Measurements from ENCODE around the gene ASCC3.

Gene ASCC3

GRCh38 chr6:100726666-100727065 is 154.5 kb downstream of the ASCC3 start:
- no peaks in the 10 kb centered on the region for H3K79me2 ChIP-seq (ENCODE audit: control insufficient read depth, low read length)
- H3K36me3 ChIP-seq (ENCODE audit: control insufficient read depth, low read length) = peaks cover 6% of the 10 kb centered on the region
- H3K27me3 ChIP-seq (ENCODE audit: control insufficient read depth, low read length) = no peaks in the 10 kb centered on the region
- H3K4me1 ChIP-seq (ENCODE audit: control insufficient read depth, low read length) = peaks cover 15% of the 10 kb centered on the region
- H3K9me2 ChIP-seq (replicated peaks; ENCODE audit: control insufficient read depth, low read length) = no peaks in the 10 kb centered on the region
- TF ChIP-seq EZH2phosphoT487 (IDR thresholded peaks at IDR 0.05; ENCODE audit: borderline replicate concordance, low read length) = no peak
- TF ChIP-seq CTCF (IDR thresholded peaks at IDR 0.05; ENCODE audit: low read depth, low read length, poor library complexity, severe bottlenecking) = no peak
- H3K9me3 ChIP-seq (ENCODE audit: control insufficient read depth, insufficient read depth, low read length) = no peaks in the 10 kb centered on the region
- H3K4me3 ChIP-seq (ENCODE audit: low read length) = no peak overlapping the region
- no peak overlapping the region for H3K27ac ChIP-seq (ENCODE audit: low read depth, low read length)
- H4K20me1 ChIP-seq (ENCODE audit: control insufficient read depth, insufficient read depth, low read depth, low read length) = no peaks in the 10 kb centered on the region
- no peaks in the 10 kb centered on the region for H3F3A ChIP-seq (ENCODE audit: control insufficient read depth, insufficient read depth)
- no peak overlapping the region for H3K4me2 ChIP-seq (ENCODE audit: low read length)

DNA sequence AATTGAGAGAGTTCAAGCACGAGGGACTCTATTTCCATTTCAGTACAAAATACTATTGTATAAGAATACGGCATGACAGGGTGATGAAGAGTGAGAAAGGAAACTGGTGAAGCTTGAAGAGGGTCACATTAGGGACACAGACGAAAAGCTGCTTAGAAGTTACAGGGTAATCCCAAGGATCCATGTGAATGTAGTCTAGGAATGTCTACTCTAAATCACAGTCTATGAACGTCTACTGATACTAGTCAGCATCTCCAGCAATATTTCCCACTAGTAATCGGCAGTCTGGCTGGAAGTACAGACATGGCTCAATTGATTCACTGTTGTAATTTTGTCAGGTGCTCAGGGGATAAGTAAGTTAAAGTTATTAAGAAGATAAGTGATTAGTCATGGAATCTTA is 156.4 kb downstream of the ASCC3 start:
- H3K9me3 ChIP-seq (ENCODE audit: control insufficient read depth, insufficient read depth, low read length) = no peaks in the 10 kb centered on the region
- no peak overlapping the region for H3K4me3 ChIP-seq (ENCODE audit: low read length)
- no peak for TF ChIP-seq EZH2phosphoT487 (IDR thresholded peaks at IDR 0.05; ENCODE audit: borderline replicate concordance, low read length)
- TF ChIP-seq CTCF (IDR thresholded peaks at IDR 0.05; ENCODE audit: low read depth, low read length, poor library complexity, severe bottlenecking) = no peak
- H3K27me3 ChIP-seq (ENCODE audit: control insufficient read depth, low read length) = no peaks in the 10 kb centered on the region
- H3F3A ChIP-seq (ENCODE audit: control insufficient read depth, insufficient read depth) = no peaks in the 10 kb centered on the region; the same call in 1 of the 2 replicates
- H3K27ac ChIP-seq (ENCODE audit: low read depth, low read length) = no peak overlapping the region
- H3K36me3 ChIP-seq (ENCODE audit: control insufficient read depth, low read length) = peaks cover 6% of the 10 kb centered on the region
- no peak overlapping the region for H3K4me2 ChIP-seq (ENCODE audit: low read length)
- no peaks in the 10 kb centered on the region for H4K20me1 ChIP-seq (ENCODE audit: control insufficient read depth, insufficient read depth, low read depth, low read length)
- H3K4me1 ChIP-seq (ENCODE audit: control insufficient read depth, low read length) = no peaks in the 10 kb centered on the region
- H3K79me2 ChIP-seq (ENCODE audit: control insufficient read depth, low read length) = no peaks in the 10 kb centered on the region
- H3K9me2 ChIP-seq (replicated peaks; ENCODE audit: control insufficient read depth, low read length) = no peaks in the 10 kb centered on the region

DNA sequence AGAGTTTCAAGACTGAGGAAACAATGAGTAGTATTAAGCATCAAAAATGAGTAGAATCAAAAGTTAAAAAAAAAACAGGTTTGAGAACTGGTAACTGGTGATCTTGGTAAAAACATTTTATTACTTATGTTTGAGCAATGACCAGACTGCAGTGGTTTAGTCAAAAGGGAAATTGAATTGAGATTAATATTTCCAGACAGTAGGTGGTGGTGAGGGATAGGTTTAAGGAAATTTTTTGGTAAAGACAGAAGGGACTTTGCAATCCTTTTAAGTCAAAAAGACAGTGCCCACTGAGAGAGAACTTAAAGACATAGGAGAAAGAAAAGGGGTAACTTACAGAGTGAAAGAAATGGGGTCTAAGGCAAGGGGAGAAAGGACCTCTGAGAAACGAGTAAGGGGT is 156.9 kb downstream of the ASCC3 start:
- Histone ChIP-seq H3K27me3 (ENCODE audit: control insufficient read depth, low read length) (no peaks in the 10 kb centered on the region), H3K36me3 (ENCODE audit: control insufficient read depth, low read length) (peaks cover 6% of the 10 kb centered on the region), H3K4me2 (ENCODE audit: low read length) (no peak overlapping the region), H3K4me1 (ENCODE audit: control insufficient read depth, low read length) (no peaks in the 10 kb centered on the region), H3K79me2 (ENCODE audit: control insufficient read depth, low read length) (no peaks in the 10 kb centered on the region), H3K4me3 (ENCODE audit: low read length) (no peak overlapping the region), H3K9me3 (ENCODE audit: control insufficient read depth, insufficient read depth, low read length) (no peaks in the 10 kb centered on the region), H4K20me1 (ENCODE audit: control insufficient read depth, insufficient read depth, low read depth, low read length) (no peaks in the 10 kb centered on the region), H3K27ac (ENCODE audit: low read depth, low read length) (no peak overlapping the region), H3F3A (ENCODE audit: control insufficient read depth, insufficient read depth) (no peaks in the 10 kb centered on the region; the same call in 1 of the 2 replicates), H3K9me2 (replicated peaks; ENCODE audit: control insufficient read depth, low read length) (no peaks in the 10 kb centered on the region)
- TF ChIP-seq CTCF (IDR thresholded peaks at IDR 0.05; ENCODE audit: low read depth, low read length, poor library complexity, severe bottlenecking) (no peak), EZH2phosphoT487 (IDR thresholded peaks at IDR 0.05; ENCODE audit: borderline replicate concordance, low read length) (no peak)

All from DOHH2 (cell line).